ENCODE data around the gene AFF3.

The AFF3 gene

DNA sequence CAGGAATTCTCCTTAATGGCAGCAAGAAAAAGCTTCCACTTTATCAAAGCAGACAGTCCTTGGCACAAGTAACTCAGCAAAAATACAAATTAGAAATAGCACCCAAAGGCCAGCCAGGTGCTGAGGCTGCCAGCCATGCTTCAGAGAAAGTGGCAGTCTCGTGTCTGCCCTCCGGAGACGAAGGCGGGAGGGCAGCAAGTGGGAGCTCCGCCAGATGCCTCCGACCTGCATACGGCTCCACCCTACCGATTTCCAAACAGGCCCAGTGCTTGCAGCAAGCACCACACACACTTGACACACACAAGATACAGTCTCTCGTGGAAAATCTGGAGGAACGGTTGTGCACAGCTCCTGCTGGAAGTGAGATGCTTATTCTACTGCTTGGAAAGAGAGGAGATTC is 517.7 kb downstream of the AFF3 start:
- Mint-ChIP-seq H3K36me3 (ENCODE audit: low read depth) (peaks cover 54% of the 10 kb centered on the region), H3K4me1 (peaks cover 56% of the 10 kb centered on the region), H3K27ac (peak overlapping the region; percentile 68), H3K4me3 (no peak overlapping the region), H3K27me3 (ENCODE audit: low read depth, poor library complexity) (no peaks in the 10 kb centered on the region), H3K9me3 (peaks cover 16% of the 10 kb centered on the region)
- no peak for DNase-seq
- TF ChIP-seq, protein P1, sequence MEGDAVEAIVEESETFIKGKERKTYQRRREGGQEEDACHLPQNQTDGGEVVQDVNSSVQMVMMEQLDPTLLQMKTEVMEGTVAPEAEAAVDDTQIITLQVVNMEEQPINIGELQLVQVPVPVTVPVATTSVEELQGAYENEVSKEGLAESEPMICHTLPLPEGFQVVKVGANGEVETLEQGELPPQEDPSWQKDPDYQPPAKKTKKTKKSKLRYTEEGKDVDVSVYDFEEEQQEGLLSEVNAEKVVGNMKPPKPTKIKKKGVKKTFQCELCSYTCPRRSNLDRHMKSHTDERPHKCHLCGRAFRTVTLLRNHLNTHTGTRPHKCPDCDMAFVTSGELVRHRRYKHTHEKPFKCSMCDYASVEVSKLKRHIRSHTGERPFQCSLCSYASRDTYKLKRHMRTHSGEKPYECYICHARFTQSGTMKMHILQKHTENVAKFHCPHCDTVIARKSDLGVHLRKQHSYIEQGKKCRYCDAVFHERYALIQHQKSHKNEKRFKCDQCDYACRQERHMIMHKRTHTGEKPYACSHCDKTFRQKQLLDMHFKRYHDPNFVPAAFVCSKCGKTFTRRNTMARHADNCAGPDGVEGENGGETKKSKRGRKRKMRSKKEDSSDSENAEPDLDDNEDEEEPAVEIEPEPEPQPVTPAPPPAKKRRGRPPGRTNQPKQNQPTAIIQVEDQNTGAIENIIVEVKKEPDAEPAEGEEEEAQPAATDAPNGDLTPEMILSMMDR (IDR thresholded peaks at IDR 0.05) = no peak

DNA sequence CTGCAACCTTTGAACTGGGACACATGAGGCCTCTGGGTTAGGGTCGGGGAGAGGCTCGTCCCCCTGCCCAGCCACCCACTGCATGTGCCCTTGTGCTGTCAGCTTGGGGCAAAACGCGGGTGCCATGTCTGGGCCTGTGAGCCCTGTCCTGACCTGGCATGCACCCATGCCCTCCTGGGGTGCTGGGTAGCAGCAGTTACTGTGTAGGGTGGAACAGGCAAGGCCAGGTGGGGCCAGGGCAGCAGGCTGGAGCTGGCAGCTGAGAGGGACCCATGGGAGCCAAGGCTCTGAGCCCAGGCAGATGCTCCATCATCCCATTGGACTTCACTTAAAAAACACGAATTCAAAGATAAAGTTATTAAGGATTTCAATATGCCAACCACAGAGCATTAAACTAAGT is 518.8 kb downstream of the AFF3 start:
- H3K4me1 Mint-ChIP-seq = peaks cover 66% of the 10 kb centered on the region
- H3K36me3 Mint-ChIP-seq (ENCODE audit: low read depth) = peaks cover 49% of the 10 kb centered on the region
- TF ChIP-seq, protein P1 (IDR thresholded peaks at IDR 0.05) = no peak
- H3K9me3 Mint-ChIP-seq = peaks cover 16% of the 10 kb centered on the region
- no peak for DNase-seq
- no peak overlapping the region for H3K4me3 Mint-ChIP-seq
- H3K27ac Mint-ChIP-seq = no peak overlapping the region
- H3K27me3 Mint-ChIP-seq (ENCODE audit: low read depth, poor library complexity) = no peaks in the 10 kb centered on the region

DNA sequence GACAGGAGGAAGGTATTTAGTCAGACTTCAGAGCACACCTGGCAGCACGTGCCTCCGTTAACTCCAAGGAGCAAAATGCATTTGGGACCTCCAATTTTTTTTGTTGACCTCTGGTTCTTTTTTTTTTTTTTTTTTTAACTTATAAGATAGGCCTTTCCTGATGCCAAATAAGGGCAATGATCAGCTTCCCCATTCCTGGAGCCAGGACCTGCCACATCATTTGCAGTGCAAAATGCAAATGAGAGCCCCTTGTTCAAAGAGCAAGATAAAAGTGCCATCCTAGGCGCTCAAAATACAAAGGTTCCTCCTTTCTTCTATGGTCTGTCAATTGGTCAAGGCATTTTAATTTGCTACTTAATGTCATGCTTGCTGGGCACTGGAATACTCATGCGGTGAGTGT is 519.4 kb downstream of the AFF3 start:
- H3K36me3 Mint-ChIP-seq (ENCODE audit: low read depth) = peaks cover 47% of the 10 kb centered on the region
- peak overlapping the region; percentile 71 for H3K27ac Mint-ChIP-seq
- peaks cover 14% of the 10 kb centered on the region for H3K9me3 Mint-ChIP-seq
- peaks cover 70% of the 10 kb centered on the region for H3K4me1 Mint-ChIP-seq
- no peak overlapping the region for H3K4me3 Mint-ChIP-seq
- no peak for DNase-seq
- no peaks in the 10 kb centered on the region for H3K27me3 Mint-ChIP-seq (ENCODE audit: low read depth, poor library complexity)
- TF ChIP-seq, protein P1 (IDR thresholded peaks at IDR 0.05) = no peak

DNA sequence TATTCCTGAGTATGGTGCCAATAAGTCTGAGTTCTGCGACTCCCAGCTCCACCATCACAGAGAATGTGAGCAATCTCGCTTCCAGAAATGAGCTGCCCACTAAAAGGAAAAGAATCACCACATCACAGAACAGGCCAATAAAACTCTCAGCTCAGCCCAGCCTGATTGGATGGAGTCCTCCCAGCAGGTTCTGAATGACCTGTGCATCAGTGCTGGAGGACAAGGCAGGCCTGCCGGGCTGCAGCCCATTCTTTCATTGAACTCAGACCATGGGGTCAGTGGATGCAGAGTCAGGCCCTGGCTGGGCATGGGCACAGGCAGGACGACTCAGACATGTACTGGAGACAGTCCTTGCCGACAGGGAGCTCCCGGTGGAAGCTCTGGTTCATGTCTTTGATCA is 519.9 kb downstream of the AFF3 start:
- H3K4me1 Mint-ChIP-seq = peaks cover 75% of the 10 kb centered on the region
- peak overlapping the region; percentile 71 for H3K27ac Mint-ChIP-seq
- TF ChIP-seq, protein P1 (IDR thresholded peaks at IDR 0.05) = no peak
- DNase-seq = no peak
- H3K4me3 Mint-ChIP-seq = no peak overlapping the region
- no peaks in the 10 kb centered on the region for H3K27me3 Mint-ChIP-seq (ENCODE audit: low read depth, poor library complexity)
- peaks cover 13% of the 10 kb centered on the region for H3K9me3 Mint-ChIP-seq
- H3K36me3 Mint-ChIP-seq (ENCODE audit: low read depth) = peaks cover 42% of the 10 kb centered on the region

GRCh38 chr2:99621774-99622173 is 520.6 kb downstream of the AFF3 start:
- peaks cover 34% of the 10 kb centered on the region for H3K36me3 Mint-ChIP-seq (ENCODE audit: low read depth)
- TF ChIP-seq, protein P1 (IDR thresholded peaks at IDR 0.05) = no peak
- H3K4me3 Mint-ChIP-seq = peak overlapping the region; percentile 10
- H3K27ac Mint-ChIP-seq = peak overlapping the region; percentile 71
- peaks cover 13% of the 10 kb centered on the region for H3K9me3 Mint-ChIP-seq
- peaks cover 82% of the 10 kb centered on the region for H3K4me1 Mint-ChIP-seq
- H3K27me3 Mint-ChIP-seq (ENCODE audit: low read depth, poor library complexity) = no peaks in the 10 kb centered on the region
- no peak for DNase-seq

- H3K4me3 Mint-ChIP-seq = no peak overlapping the region
- peak overlapping the region; percentile 10 for H3K27ac Mint-ChIP-seq
- H3K4me1 Mint-ChIP-seq = peaks cover 82% of the 10 kb centered on the region
- H3K27me3 Mint-ChIP-seq (ENCODE audit: low read depth, poor library complexity) = no peaks in the 10 kb centered on the region
- no peak for DNase-seq
- peaks cover 34% of the 10 kb centered on the region for H3K36me3 Mint-ChIP-seq (ENCODE audit: low read depth)
- TF ChIP-seq, protein P1 (IDR thresholded peaks at IDR 0.05) = no peak
- H3K9me3 Mint-ChIP-seq = peaks cover 13% of the 10 kb centered on the region
These were observed 521.3 kb downstream of the AFF3 start for GRCh38 chr2:99621106-99621505.
